ENCODE measurements around the gene ARSG. TPM values are rescaled to one million over a fixed set of nuclear protein-coding genes. Genes with fewer than 3 reads are reported as not detected.

Gene ARSG
- total and polyA plus RNA-seq, 9 of the 15 experiments (the other 6 are each of a cell fraction or from before 2014, with no cell fraction given), result 1.0 to 5.6 (median 1.8) TPM

DNA sequence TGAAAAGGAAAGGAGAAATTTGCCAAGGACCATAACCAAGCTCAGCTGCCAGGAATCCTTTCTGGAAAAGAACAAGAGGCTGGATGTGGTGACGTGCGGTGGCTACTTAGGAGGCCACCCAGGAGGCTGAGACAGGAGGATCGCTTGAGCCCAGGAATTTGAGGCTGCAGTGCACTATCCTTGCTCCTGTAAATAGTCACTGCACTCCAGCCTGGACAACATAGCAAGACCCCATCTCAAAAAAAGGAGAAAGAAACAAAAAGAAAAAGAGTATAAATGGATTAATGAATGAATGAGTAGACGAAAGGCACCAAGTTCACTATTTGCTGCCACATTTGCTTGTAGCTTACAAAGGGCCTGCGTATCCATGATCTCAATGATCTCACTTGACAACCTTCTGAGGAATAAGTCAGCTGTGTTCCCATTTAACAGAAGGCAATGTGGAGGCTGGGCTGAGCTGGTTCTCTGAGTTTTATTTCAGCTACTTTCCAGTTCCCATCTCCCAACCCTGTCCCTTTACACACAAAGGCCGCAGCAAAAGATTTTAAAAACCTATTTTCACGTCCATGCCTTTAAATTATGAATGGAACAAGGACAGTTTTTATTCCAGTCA is 29.8 kb downstream of the ARSG start:
- no peak overlapping the region for H2AFZ ChIP-seq (ENCODE audit: low read depth, low read length)
- DNase-seq (ENCODE audit: extremely low read depth in 1 of 4, low spot score in 3 of 4) (no peak), FAIRE-seq (no peak), ATAC-seq (no peak)
- H4K20me1 ChIP-seq (replicated peaks; ENCODE audit: control insufficient read depth, insufficient read depth, low read length), result no peaks in the 10 kb centered on the region
- H3K4me1 ChIP-seq (replicated peaks in 1 of 2; ENCODE audit: control insufficient read depth in 2 of 2, insufficient read depth in 2 of 2, low read length in 2 of 2), result no peaks in the 10 kb centered on the region
- no peak overlapping the region for H3K9ac ChIP-seq (ENCODE audit: insufficient read depth in 1 of 2, low read depth in 2 of 2, low read length in 2 of 2)
- no peaks in the 10 kb centered on the region for H3K9me1 ChIP-seq (ENCODE audit: control insufficient read depth, insufficient read depth, low read length)
- H3K9me3 ChIP-seq (replicated peaks; ENCODE audit: control insufficient read depth, insufficient read depth, low read depth, low read length), result no peaks in the 10 kb centered on the region
- intact Hi-C loops (cut with micrococcal nuclease) (no loop called here), in situ Hi-C loops (cut with MboI) (no loop called here)
- ChIA-PET CTCF (ENCODE audit: low intra/inter-chr PET ratio) (no interaction called here), POLR2A (interaction anchor here (0.9 kb wide), 1 partner anchor 13 kb away, joined by 3 read pairs; no protein-coding TSS in a partner anchor)
- no peak overlapping the region for H3K4me3 ChIP-seq
- H3K4me2 ChIP-seq (ENCODE audit: insufficient read depth, low read length), result no peak overlapping the region
- no TSS peak for BruUV-seq (replicated peaks)
- 6% methylated on average over 7 of the region's 7 CpGs for WGBS (ENCODE audit: insufficient coverage, low coverage, missing lambda C conversion rate)
- TF ChIP-seq ZNF584 (CRISPR knock-in tag; IDR thresholded peaks at IDR 0.05; ENCODE audit: low read depth), result no peak
- TF ChIP-seq, protein P1, sequence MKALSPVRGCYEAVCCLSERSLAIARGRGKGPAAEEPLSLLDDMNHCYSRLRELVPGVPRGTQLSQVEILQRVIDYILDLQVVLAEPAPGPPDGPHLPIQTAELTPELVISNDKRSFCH (CRISPR knock-in tag; IDR thresholded peaks at IDR 0.05), result no peak
- TF ChIP-seq, protein P1 (tag; IDR thresholded peaks at IDR 0.05), result no peak
- no peak for TF ChIP-seq ZFX (CRISPR knock-in tag; IDR thresholded peaks at IDR 0.05)
- TF ChIP-seq, protein P2, sequence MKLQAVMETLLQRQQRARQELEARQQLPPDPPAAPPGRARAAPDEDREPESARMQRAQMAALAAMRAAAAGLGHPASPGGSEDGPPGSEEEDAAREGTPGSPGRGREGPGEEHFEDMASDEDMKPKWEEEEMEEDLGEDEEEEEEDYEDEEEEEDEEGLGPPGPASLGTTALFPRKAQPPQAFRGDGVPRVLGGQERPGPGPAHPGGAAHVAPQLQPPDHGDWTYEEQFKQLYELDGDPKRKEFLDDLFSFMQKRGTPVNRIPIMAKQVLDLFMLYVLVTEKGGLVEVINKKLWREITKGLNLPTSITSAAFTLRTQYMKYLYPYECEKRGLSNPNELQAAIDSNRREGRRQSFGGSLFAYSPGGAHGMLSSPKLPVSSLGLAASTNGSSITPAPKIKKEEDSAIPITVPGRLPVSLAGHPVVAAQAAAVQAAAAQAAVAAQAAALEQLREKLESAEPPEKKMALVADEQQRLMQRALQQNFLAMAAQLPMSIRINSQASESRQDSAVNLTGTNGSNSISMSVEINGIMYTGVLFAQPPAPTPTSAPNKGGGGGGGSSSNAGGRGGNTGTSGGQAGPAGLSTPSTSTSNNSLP (IDR thresholded peaks at IDR 0.05; ENCODE audit: borderline replicate concordance, low read depth, low read length), result no peak
- peak; percentile 81 for TF ChIP-seq RBM25 (IDR thresholded peaks at IDR 0.05; ENCODE audit: low read depth, low read length, severe bottlenecking)
- TF ChIP-seq ZNF121 (CRISPR knock-in tag; conservative IDR thresholded peaks at IDR 0.05), result peak; percentile 46
- no peaks in the 10 kb centered on the region for H3K36me3 ChIP-seq (ENCODE audit: control insufficient read depth, insufficient read depth, low read length)
- peaks cover 23 to 48% of the 10 kb centered on the region in 2 experiments for H3K27me3 ChIP-seq (ENCODE audit: control insufficient read depth in 2 of 2, insufficient read depth in 2 of 2, low read length in 2 of 2)
- no peaks in the 10 kb centered on the region for H3K79me2 ChIP-seq (ENCODE audit: control insufficient read depth, insufficient read depth, low read length)
- no peak overlapping the region for H3K27ac ChIP-seq (ENCODE audit: extremely low read depth, low read depth, low read length)
